Lower lobe of right lung (tissue), 2 donors: ENCODE measurements around the gene SLC35A2. TPM values are rescaled to one million over a fixed set of nuclear protein-coding genes. Genes with fewer than 3 reads are reported as not detected.

ENCODE experiments used
- ATAC-seq, 2 donors: fragments of 200-7000 bp; cut with Tn5 transposase; one replicate each; pipeline ENCODE4 v1.9.1; 2020 to 2022; ENCODE audit warnings: mild to moderate bottlenecking in 2 of 2, moderate library complexity in 2 of 2
- DNase-seq: peaks from one replicate; pipeline ENCODE4 v3.0.0-alpha.2; 2020
- H3K27ac ChIP-seq: fragments of 200-600 bp; one replicate; pipeline ENCODE4 v1.8.0; 2022
- H3K27me3 ChIP-seq: fragments of 200-600 bp; one replicate; pipeline ENCODE4 v1.8.0; 2022; ENCODE audit warnings: low read depth
- H3K36me3 ChIP-seq: fragments of 200-600 bp; one replicate; pipeline ENCODE4 v1.8.0; 2022; ENCODE audit warnings: mild to moderate bottlenecking
- H3K4me1 ChIP-seq: fragments of 200-600 bp; one replicate; pipeline ENCODE4 v1.8.0; 2022
- H3K4me3 ChIP-seq: fragments of 200-600 bp; one replicate; pipeline ENCODE4 v1.8.0; 2022; ENCODE audit warnings: mild to moderate bottlenecking
- H3K9me3 ChIP-seq: fragments of 200-600 bp; one replicate; pipeline ENCODE4 v1.8.0; 2022
- CTCF ChIP-seq: fragments of 200-600 bp; IDR thresholded peaks from one replicate; pipeline ENCODE4 v1.8.0; 2022; ENCODE audit warnings: antibody characterized with exemption, mild to moderate bottlenecking
- intact Hi-C: fragments of 100-400 bp; cut with DNase I; formaldehyde crosslinking; loops from one replicate; pipeline ENCODE4 v1.11.0; 2022
- total RNA-seq: library from RNA; stranded (reverse); fragmentation: NEBNext Ultra II Directional; extraction: Animal tissue kit (Norgen Biotek cat#: 25700); gene quantifications from one replicate; pipeline ENCODE4 v1.2.1, GENCODE V29; 2021
- donor health status: DM: no; HTN: yes; CAD: no; lungs with severe emphysema.

SLC35A2 gene
- total RNA-seq, 1 donor from 2014 or later: 21.3 TPM

- Histone ChIP-seq H3K36me3 (peaks cover 32% of the 10 kb centered on the region), H3K4me1 (peaks cover 4% of the 10 kb centered on the region), H3K27me3 (no peaks in the 10 kb centered on the region), H3K9me3 (no peaks in the 10 kb centered on the region), H3K4me3 (no peak overlapping the region), H3K27ac (no peak overlapping the region)
- intact Hi-C loops: no loop called here
- DNase-seq (no peak), ATAC-seq (no peak)
- no peak for TF ChIP-seq CTCF
Observed at GRCh38 chrX:48909703-48910294, 1.6 kb downstream of the SLC35A2 start.

- DNase-seq: no peak
- Histone ChIP-seq H3K36me3 (peaks cover 20% of the 10 kb centered on the region), H3K4me3 (no peak overlapping the region), H3K9me3 (no peaks in the 10 kb centered on the region), H3K27ac (no peak overlapping the region), H3K4me1 (peaks cover 4% of the 10 kb centered on the region), H3K27me3 (no peaks in the 10 kb centered on the region)
- ATAC-seq: no peak
- TF ChIP-seq CTCF: no peak
- intact Hi-C loops: no loop called here
Observed at GRCh38 chrX:48908600-48908999, 2.8 kb downstream of the SLC35A2 start.

GRCh38 chrX:48905090-48905790 is 6.2 kb downstream of the SLC35A2 start:
- intact Hi-C loops: no loop called here
- no peaks in the 10 kb centered on the region for H3K4me1 ChIP-seq
- no peak for ATAC-seq
- no peak for DNase-seq
- no peak for TF ChIP-seq CTCF
- H3K9me3 ChIP-seq: no peaks in the 10 kb centered on the region
- peaks cover 47% of the 10 kb centered on the region for H3K36me3 ChIP-seq
- no peaks in the 10 kb centered on the region for H3K27me3 ChIP-seq
- no peak overlapping the region for H3K4me3 ChIP-seq
- H3K27ac ChIP-seq: no peak overlapping the region

- Histone ChIP-seq H3K4me1 (no peaks in the 10 kb centered on the region), H3K27me3 (no peaks in the 10 kb centered on the region), H3K27ac (no peak overlapping the region), H3K36me3 (peaks cover 47% of the 10 kb centered on the region), H3K4me3 (no peak overlapping the region), H3K9me3 (no peaks in the 10 kb centered on the region)
- no peak for TF ChIP-seq CTCF
- intact Hi-C loops: no loop called here
- ATAC-seq (no peak), DNase-seq (no peak)
Observed at GRCh38 chrX:48904626-48905025, 6.8 kb downstream of the SLC35A2 start.

GRCh38 chrX:48904180-48904579 is 7.3 kb downstream of the SLC35A2 start:
- Histone ChIP-seq H3K36me3 (peaks cover 52% of the 10 kb centered on the region), H3K9me3 (no peaks in the 10 kb centered on the region), H3K27ac (no peak overlapping the region), H3K4me3 (no peak overlapping the region), H3K4me1 (no peaks in the 10 kb centered on the region), H3K27me3 (no peaks in the 10 kb centered on the region)
- ATAC-seq (no peak), DNase-seq (no peak)
- intact Hi-C loops: no loop called here
- no peak for TF ChIP-seq CTCF
